HG02588 (cell line): ENCODE data around the gene SEMA4G.

ENCODE experiments used
- ATAC-seq: cut with Tn5 transposase; IDR thresholded peaks from one replicate; pipeline ENCODE4 v1.9.1; 2021; ENCODE audit warnings: mild to moderate bottlenecking, moderate library complexity; ENCODE audit not compliant: unreplicated experiment

The SEMA4G gene

GRCh38 chr10:100987685-100988049 is 18.4 kb downstream of the SEMA4G start:
- no peak for ATAC-seq

GRCh38 chr10:100988166-100988565 is 18.9 kb downstream of the SEMA4G start:
- no peak for ATAC-seq

- ATAC-seq = no peak
These were observed 19.8 kb downstream of the SEMA4G start for GRCh38 chr10:100989088-100989487.

- no peak for ATAC-seq
These were observed 24.8 kb downstream of the SEMA4G start for GRCh38 chr10:100993986-100994708.

GRCh38 chr10:100995181-100995580 is 25.9 kb downstream of the SEMA4G start:
- no peak for ATAC-seq

- no peak for ATAC-seq
These were observed 27.5 kb downstream of the SEMA4G start for GRCh38 chr10:100996678-100997359.

- ATAC-seq = peak; percentile 31
These were observed 28.3 kb downstream of the SEMA4G start for GRCh38 chr10:100997360-100998182.

- ATAC-seq = peak; percentile 26
These were observed 29.1 kb downstream of the SEMA4G start for GRCh38 chr10:100998183-100998990.

- peak; percentile 47 for ATAC-seq
These were observed 29.9 kb downstream of the SEMA4G start for GRCh38 chr10:100998991-100999741.

GRCh38 chr10:100999742-101000126 is 30.4 kb downstream of the SEMA4G start, which contains the start of gene LZTS2:
TSS of gene LZTS2 (plus strand) at chr10:100999808. CDS start at chr10:101002539, 2,731 bp downstream.
- no peak for ATAC-seq

GRCh38 chr10:101000127-101000914 is 31.0 kb downstream of the SEMA4G start:
- ATAC-seq = no peak

- no peak for ATAC-seq
These were observed 31.8 kb downstream of the SEMA4G start for GRCh38 chr10:101000915-101001658.

- ATAC-seq = no peak
These were observed 32.3 kb downstream of the SEMA4G start for GRCh38 chr10:101001659-101002035.

GRCh38 chr10:101002456-101002855 is 33.2 kb downstream of the SEMA4G start:
- no peak for ATAC-seq

GRCh38 chr10:101003639-101004206 is 34.4 kb downstream of the SEMA4G start:
- ATAC-seq = no peak

- no peak for ATAC-seq
These were observed 36.1 kb downstream of the SEMA4G start for GRCh38 chr10:101005361-101005760.

GRCh38 chr10:101005869-101006567 is 36.7 kb downstream of the SEMA4G start:
- ATAC-seq = no peak
